ENCODE data around the gene MPRIP.

The MPRIP gene

GRCh38 chr17:17161121-17161520, 118.9 kb downstream of the MPRIP start:
- no peak for DNase-seq

GRCh38 chr17:17161759-17162158, 119.5 kb downstream of the MPRIP start:
- no peak for DNase-seq

- DNase-seq = no peak
Observed at GRCh38 chr17:17164156-17164555, 121.9 kb downstream of the MPRIP start.

GRCh38 chr17:17164676-17165075, 122.4 kb downstream of the MPRIP start:
- DNase-seq = no peak

GRCh38 chr17:17165666-17166308, 123.5 kb downstream of the MPRIP start:
- DNase-seq = no peak

- no peak for DNase-seq
Observed at GRCh38 chr17:17166446-17166845, 124.2 kb downstream of the MPRIP start.

GRCh38 chr17:17167356-17167755, 125.1 kb downstream of the MPRIP start:
- no peak for DNase-seq

- DNase-seq = no peak
Observed at GRCh38 chr17:17167986-17168385, 125.7 kb downstream of the MPRIP start.

- DNase-seq = no peak
Observed at GRCh38 chr17:17168401-17168800, 126.1 kb downstream of the MPRIP start.

GRCh38 chr17:17169396-17169795, 127.1 kb downstream of the MPRIP start:
- DNase-seq = no peak

- DNase-seq = no peak
Observed at GRCh38 chr17:17170346-17170985, 128.2 kb downstream of the MPRIP start.

- DNase-seq = no peak
Observed at GRCh38 chr17:17171186-17171585, 128.9 kb downstream of the MPRIP start.

- DNase-seq = no peak
Observed at GRCh38 chr17:17172001-17172939, 130.0 kb downstream of the MPRIP start.

GRCh38 chr17:17172990-17173389, 130.7 kb downstream of the MPRIP start:
- no peak for DNase-seq

- DNase-seq = no peak
Observed at GRCh38 chr17:17173921-17174320, 131.7 kb downstream of the MPRIP start.

- no peak for DNase-seq
Observed at GRCh38 chr17:17175340-17175739, 133.1 kb downstream of the MPRIP start.

- DNase-seq = no peak
Observed at GRCh38 chr17:17175917-17176316, 133.7 kb downstream of the MPRIP start.

GRCh38 chr17:17176341-17176740, 134.1 kb downstream of the MPRIP start:
- DNase-seq = no peak

GRCh38 chr17:17177176-17177575, 134.9 kb downstream of the MPRIP start:
- DNase-seq = no peak

- DNase-seq = no peak
Observed at GRCh38 chr17:17179371-17179827, 137.1 kb downstream of the MPRIP start.

- DNase-seq = peak in 31 of 58 donors; percentile 9 to 80 (median 33)
Observed at GRCh38 chr17:17180141-17180603, 137.9 kb downstream of the MPRIP start.

Data from anterior cingulate cortex (tissue), 58 donors.